Embryonic facial prominence (tissue), 1 donor: ENCODE data around the gene PSKH1.
A peak's percentile ranks its signal among the peaks of the same experiment; 100 is the strongest.
"Not testable (repeated sequence)": the region's sequence is repeated elsewhere in the genome, so short reads cannot be mapped to it uniquely, and the experiment has no call there.

Experiments
- DNase-seq: peaks from one replicate; pipeline ENCODE4 v3.0.0-alpha.2; 2016; ENCODE audit errors: extremely low spot score

PSKH1 gene

GRCh38 chr16:67961551-67961957, 68.5 kb downstream of the PSKH1 start:
- no peak for DNase-seq

GRCh38 chr16:67962135-67962534, 69.1 kb downstream of the PSKH1 start:
- no peak for DNase-seq

GRCh38 chr16:67963292-67963661, 70.2 kb downstream of the PSKH1 start:
- no peak for DNase-seq

- DNase-seq, result no peak
Observed at GRCh38 chr16:67963662-67964321, 70.7 kb downstream of the PSKH1 start.

GRCh38 chr16:67964477-67965131, 71.5 kb downstream of the PSKH1 start:
- DNase-seq, result no peak

- no peak for DNase-seq
Observed at GRCh38 chr16:67965668-67966548, 72.9 kb downstream of the PSKH1 start.

- no peak for DNase-seq
Observed at GRCh38 chr16:67966549-67967182, 73.6 kb downstream of the PSKH1 start.

GRCh38 chr16:67967183-67967957, 74.3 kb downstream of the PSKH1 start:
- no peak for DNase-seq

- no peak for DNase-seq
Observed at GRCh38 chr16:67967958-67968399, 74.9 kb downstream of the PSKH1 start.

GRCh38 chr16:67968400-67969253, 75.6 kb downstream of the PSKH1 start, which contains the start of gene SLC12A4:
SLC12A4 (minus strand) TSS chr16:67968637; CDS start chr16:67968553, 84 bp downstream.
- DNase-seq, result peak; percentile 85

- no peak for DNase-seq
Observed at GRCh38 chr16:67969254-67970039, 76.4 kb downstream of the PSKH1 start.

- DNase-seq, result no peak
Observed at GRCh38 chr16:67971111-67971510, 78.1 kb downstream of the PSKH1 start.

- DNase-seq, result not testable (repeated sequence)
Observed at GRCh38 chr16:67972285-67972684, 79.2 kb downstream of the PSKH1 start.

- no peak for DNase-seq
Observed at GRCh38 chr16:67975321-67976105, 82.5 kb downstream of the PSKH1 start.

- no peak for DNase-seq
Observed at GRCh38 chr16:67976205-67976604, 83.2 kb downstream of the PSKH1 start.

GRCh38 chr16:67977005-67977404, 84.0 kb downstream of the PSKH1 start:
- DNase-seq, result no peak

GRCh38 chr16:67977469-67978227, 84.6 kb downstream of the PSKH1 start:
- no peak for DNase-seq
